IgD-negative memory B cell (primary cell): ENCODE results near the gene EVPL. TPM values are rescaled to one million over a fixed set of nuclear protein-coding genes. Genes with fewer than 3 reads are reported as not detected.

Source experiments
- H3K27ac Mint-ChIP-seq, 3 donors: one replicate each; pipeline ENCODE4 v1.8.0; 2020 to 2022; ENCODE audit warnings: mild to moderate bottlenecking in 3 of 3, mixed read lengths in 3 of 3, moderate library complexity in 1 of 3
- H3K27me3 Mint-ChIP-seq: one replicate; pipeline ENCODE4 v1.8.0; 2021; ENCODE audit warnings: mixed read lengths
- H3K36me3 Mint-ChIP-seq: one replicate; pipeline ENCODE4 v1.8.0; 2020; ENCODE audit warnings: mild to moderate bottlenecking, mixed read lengths
- H3K4me1 Mint-ChIP-seq, 3 donors: one replicate each; pipeline ENCODE4 v1.8.0; 2020 to 2022; ENCODE audit warnings: mixed read lengths in 3 of 3, mild to moderate bottlenecking in 1 of 3
- H3K4me3 Mint-ChIP-seq, 4 donors: one replicate each; pipeline ENCODE4 v1.8.0; 2020 to 2022; ENCODE audit warnings: mild to moderate bottlenecking in 4 of 4, mixed read lengths in 4 of 4, moderate library complexity in 3 of 4
- H3K9me3 Mint-ChIP-seq, 3 donors: one replicate each; pipeline ENCODE4 v1.8.0; 2020 to 2021; ENCODE audit warnings: mixed read lengths in 3 of 3, mild to moderate bottlenecking in 1 of 3
- polyA plus RNA-seq: library from polyadenylated mRNA; unstranded; fragments of 300-500 nt; fragmentation: Illumina TruSeq; gene quantifications from one replicate; pipeline ENCODE4 v1.2.3, GENCODE V29; 2021

The EVPL gene
- polyA plus RNA-seq, 1 donor from 2014 or later: not detected

- Mint-ChIP-seq H3K27me3 (no peaks in the 10 kb centered on the region), H3K9me3 (no peaks in the 10 kb centered on the region), H3K36me3 (no peaks in the 10 kb centered on the region), H3K4me3 (no peak overlapping the region), H3K27ac (no peak overlapping the region), H3K4me1 (peaks cover 0 to 7% (median 4%) of the 10 kb centered on the region in 3 donors)
Measured at GRCh38 chr17:76033139-76033538, 6.0 kb upstream of the EVPL start.

GRCh38 chr17:76032780-76033108 lies 5.6 kb upstream of the EVPL start:
- Mint-ChIP-seq H3K27ac (no peak overlapping the region), H3K36me3 (no peaks in the 10 kb centered on the region), H3K9me3 (no peaks in the 10 kb centered on the region), H3K27me3 (no peaks in the 10 kb centered on the region), H3K4me1 (peaks cover 0 to 7% (median 4%) of the 10 kb centered on the region in 3 donors), H3K4me3 (no peak overlapping the region)

GRCh38 chr17:76032073-76032779 lies 5.1 kb upstream of the EVPL start:
- Mint-ChIP-seq H3K27ac (no peak overlapping the region), H3K4me3 (no peak overlapping the region), H3K4me1 (peaks cover 0 to 7% (median 4%) of the 10 kb centered on the region in 3 donors), H3K27me3 (no peaks in the 10 kb centered on the region), H3K9me3 (no peaks in the 10 kb centered on the region), H3K36me3 (no peaks in the 10 kb centered on the region)

- Mint-ChIP-seq H3K9me3 (no peaks in the 10 kb centered on the region), H3K27me3 (no peaks in the 10 kb centered on the region), H3K4me3 (no peak overlapping the region), H3K4me1 (peaks cover 0 to 7% (median 4%) of the 10 kb centered on the region in 3 donors), H3K36me3 (no peaks in the 10 kb centered on the region), H3K27ac (no peak overlapping the region)
Measured at GRCh38 chr17:76026714-76027158, 370 bp downstream of the EVPL start.

- Mint-ChIP-seq H3K4me3 (no peak overlapping the region), H3K9me3 (no peaks in the 10 kb centered on the region), H3K27me3 (no peaks in the 10 kb centered on the region), H3K4me1 (peaks cover 0 to 7% (median 4%) of the 10 kb centered on the region in 3 donors), H3K36me3 (no peaks in the 10 kb centered on the region), H3K27ac (peak overlapping the region in 1 of 3 donors; percentile 68)
Measured at GRCh38 chr17:76025294-76025693, 1.8 kb downstream of the EVPL start.

GRCh38 chr17:76024353-76024752 lies 2.8 kb downstream of the EVPL start:
- H3K4me1 Mint-ChIP-seq: peaks cover 0 to 1% (median 0%) of the 10 kb centered on the region in 3 donors
- H3K9me3 Mint-ChIP-seq: no peaks in the 10 kb centered on the region
- no peaks in the 10 kb centered on the region for H3K27me3 Mint-ChIP-seq

GRCh38 chr17:76023900-76024237 lies 3.2 kb downstream of the EVPL start:
- Mint-ChIP-seq H3K4me3 (no peak overlapping the region), H3K27me3 (no peaks in the 10 kb centered on the region), H3K27ac (no peak overlapping the region), H3K9me3 (no peaks in the 10 kb centered on the region), H3K4me1 (no peaks in the 10 kb centered on the region), H3K36me3 (no peaks in the 10 kb centered on the region)

More at GRCh38 chr17:76024353-76024752, 2.8 kb downstream of the EVPL start:
- Mint-ChIP-seq H3K36me3 (no peaks in the 10 kb centered on the region), H3K27ac (no peak overlapping the region), H3K4me3 (no peak overlapping the region)

- Mint-ChIP-seq H3K36me3 (no peaks in the 10 kb centered on the region), H3K27ac (no peak overlapping the region), H3K4me3 (no peak overlapping the region), H3K4me1 (no peaks in the 10 kb centered on the region), H3K9me3 (no peaks in the 10 kb centered on the region), H3K27me3 (no peaks in the 10 kb centered on the region)
Measured at GRCh38 chr17:76022973-76023899, 3.9 kb downstream of the EVPL start.

GRCh38 chr17:76022285-76022684 lies 4.8 kb downstream of the EVPL start:
- H3K36me3 Mint-ChIP-seq: no peaks in the 10 kb centered on the region
- no peaks in the 10 kb centered on the region for H3K9me3 Mint-ChIP-seq
- no peaks in the 10 kb centered on the region for H3K27me3 Mint-ChIP-seq
- peak overlapping the region in 1 of 4 donors; percentile 17 for H3K4me3 Mint-ChIP-seq
- H3K27ac Mint-ChIP-seq: no peak overlapping the region
- H3K4me1 Mint-ChIP-seq: no peaks in the 10 kb centered on the region

GRCh38 chr17:76019833-76020467 lies 7.2 kb downstream of the EVPL start:
- no peaks in the 10 kb centered on the region for H3K4me1 Mint-ChIP-seq
- H3K4me3 Mint-ChIP-seq: no peak overlapping the region
- H3K36me3 Mint-ChIP-seq: no peaks in the 10 kb centered on the region
- no peaks in the 10 kb centered on the region for H3K27me3 Mint-ChIP-seq
- no peaks in the 10 kb centered on the region for H3K9me3 Mint-ChIP-seq
- H3K27ac Mint-ChIP-seq: no peak overlapping the region

GRCh38 chr17:76018801-76019200 lies 8.3 kb downstream of the EVPL start:
- Mint-ChIP-seq H3K27ac (no peak overlapping the region), H3K27me3 (no peaks in the 10 kb centered on the region), H3K4me3 (no peak overlapping the region), H3K4me1 (peaks cover 0 to 6% (median 2%) of the 10 kb centered on the region in 3 donors), H3K36me3 (no peaks in the 10 kb centered on the region), H3K9me3 (no peaks in the 10 kb centered on the region)

GRCh38 chr17:76018340-76018680 lies 8.8 kb downstream of the EVPL start:
- no peaks in the 10 kb centered on the region for H3K9me3 Mint-ChIP-seq
- H3K27ac Mint-ChIP-seq: no peak overlapping the region
- H3K4me1 Mint-ChIP-seq: peaks cover 0 to 6% (median 2%) of the 10 kb centered on the region in 3 donors
- no peaks in the 10 kb centered on the region for H3K27me3 Mint-ChIP-seq
- no peaks in the 10 kb centered on the region for H3K36me3 Mint-ChIP-seq
- no peak overlapping the region for H3K4me3 Mint-ChIP-seq

GRCh38 chr17:76017481-76018339 lies 9.4 kb downstream of the EVPL start:
- Mint-ChIP-seq H3K36me3 (no peaks in the 10 kb centered on the region), H3K27me3 (no peaks in the 10 kb centered on the region), H3K27ac (no peak overlapping the region), H3K9me3 (no peaks in the 10 kb centered on the region), H3K4me1 (peaks cover 0 to 6% (median 2%) of the 10 kb centered on the region in 3 donors), H3K4me3 (no peak overlapping the region)

- no peaks in the 10 kb centered on the region for H3K27me3 Mint-ChIP-seq
- H3K27ac Mint-ChIP-seq: no peak overlapping the region
- H3K36me3 Mint-ChIP-seq: no peaks in the 10 kb centered on the region
- no peak overlapping the region for H3K4me3 Mint-ChIP-seq
- H3K4me1 Mint-ChIP-seq: peaks cover 0 to 6% (median 2%) of the 10 kb centered on the region in 3 donors
- no peaks in the 10 kb centered on the region for H3K9me3 Mint-ChIP-seq
Measured at GRCh38 chr17:76014925-76015261, 12.2 kb downstream of the EVPL start.
